Stimulated activated naive CD8-positive, alpha-beta T cell treated with anti-CD3 and anti-CD28 coated beads, Interleukin-15, Interleukin-2, amounts not matched to agents 100 ng/mL and 50 ng/mL, for 24 hours (primary cell): ENCODE measurements around the gene SYT6.

Experiments used
- H3K27ac Mint-ChIP-seq: one replicate; pipeline ENCODE4 v1.8.0; 2021; ENCODE audit warnings: mild to moderate bottlenecking, mixed read lengths
- H3K27me3 Mint-ChIP-seq: one replicate; pipeline ENCODE4 v1.8.0; 2021; ENCODE audit warnings: mixed read lengths
- H3K36me3 Mint-ChIP-seq: one replicate; pipeline ENCODE4 v1.8.0; 2021; ENCODE audit warnings: low read depth, mixed read lengths
- H3K4me1 Mint-ChIP-seq: one replicate; pipeline ENCODE4 v1.8.0; 2021; ENCODE audit warnings: low read depth, mixed read lengths
- H3K4me3 Mint-ChIP-seq: one replicate; pipeline ENCODE4 v1.8.0; 2021; ENCODE audit warnings: mild to moderate bottlenecking, mixed read lengths
- H3K9me3 Mint-ChIP-seq: one replicate; pipeline ENCODE4 v1.8.0; 2021; ENCODE audit warnings: mixed read lengths

SYT6 gene

DNA sequence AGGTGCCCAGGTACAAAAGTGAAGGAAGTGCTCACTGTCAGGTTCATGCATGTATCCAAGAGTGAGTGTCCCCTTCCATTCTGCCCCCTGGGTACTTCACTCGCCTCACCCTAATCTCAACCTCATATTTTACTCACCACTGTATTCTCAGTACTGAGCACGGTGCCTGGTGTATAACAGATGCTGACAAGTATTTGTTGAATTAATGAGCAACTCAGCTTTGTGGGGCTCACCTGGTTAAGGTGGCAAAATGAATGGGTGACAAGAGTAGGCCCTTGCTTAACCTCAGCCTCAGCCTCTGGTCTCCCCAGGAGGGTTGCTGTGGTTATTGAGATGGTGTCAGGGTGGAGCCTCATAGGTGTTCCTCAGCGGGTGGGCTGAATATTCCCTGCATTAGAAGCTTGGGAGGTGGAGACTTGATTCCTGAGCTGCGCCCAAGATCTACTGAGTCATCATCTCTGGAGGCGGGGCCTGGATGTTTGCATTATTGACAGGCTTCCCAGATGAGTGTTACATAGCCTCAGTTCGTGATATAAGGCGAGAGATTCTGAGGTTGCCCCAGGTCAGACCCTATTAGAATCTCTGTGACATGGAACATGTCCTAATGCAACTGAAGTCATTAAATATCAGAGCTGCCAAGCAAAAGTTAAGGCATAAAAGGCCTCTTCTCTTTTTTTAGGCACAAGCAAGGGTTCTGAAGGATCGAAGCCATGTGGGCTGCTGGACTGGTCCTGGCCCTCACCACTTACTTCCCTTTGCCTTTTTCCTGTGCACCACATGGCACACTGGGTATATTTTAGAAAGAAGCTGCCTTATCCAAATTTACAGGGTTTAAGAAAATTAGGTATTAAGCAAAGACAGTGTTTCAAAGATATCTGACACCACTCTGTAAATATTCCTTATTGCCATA lies 39.2 kb downstream of the SYT6 start:
- Mint-ChIP-seq H3K27ac (peak overlapping the region; percentile 3), H3K4me3 (no peak overlapping the region), H3K9me3 (no peaks in the 10 kb centered on the region), H3K4me1 (peaks cover 11% of the 10 kb centered on the region), H3K27me3 (no peaks in the 10 kb centered on the region), H3K36me3 (no peaks in the 10 kb centered on the region)

DNA sequence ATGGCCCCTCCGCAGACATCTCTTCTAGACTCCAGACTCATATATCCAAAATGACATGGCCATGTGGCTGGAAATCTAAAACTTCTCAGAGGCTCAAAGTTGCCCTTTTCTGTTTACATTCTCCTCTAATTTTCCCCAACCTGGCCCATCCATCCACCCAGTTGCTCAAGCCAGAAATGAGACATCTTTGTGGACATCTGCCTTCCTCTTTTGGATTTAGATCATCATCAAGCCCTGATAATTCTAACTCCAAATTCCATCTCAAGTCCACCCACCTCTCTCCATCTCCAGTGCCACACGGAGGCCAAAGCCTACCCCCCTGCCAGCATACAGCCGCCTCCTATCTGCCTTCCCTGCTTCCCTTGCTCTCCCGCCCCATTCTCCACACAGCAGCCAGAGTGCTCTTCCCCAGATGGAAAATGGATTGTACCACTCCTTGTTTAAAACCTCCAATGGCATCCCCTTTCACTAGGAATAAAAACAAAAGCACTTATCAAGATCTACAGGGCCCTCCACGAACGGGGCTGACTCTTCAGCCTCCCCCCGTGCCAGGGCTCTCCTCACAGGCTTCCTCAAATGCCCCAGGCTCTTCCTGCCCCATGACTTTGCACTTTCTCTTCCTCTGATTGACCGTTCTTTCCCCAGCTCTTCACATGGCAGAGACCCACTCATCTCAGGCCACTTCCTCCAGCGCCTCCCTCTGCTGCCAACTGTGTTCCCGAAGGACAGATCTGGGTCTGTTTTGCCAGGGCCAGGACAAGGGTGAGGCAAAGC lies 40.1 kb downstream of the SYT6 start:
- Mint-ChIP-seq H3K4me1 (peaks cover 11% of the 10 kb centered on the region), H3K9me3 (no peaks in the 10 kb centered on the region), H3K4me3 (no peak overlapping the region), H3K36me3 (no peaks in the 10 kb centered on the region), H3K27ac (peak overlapping the region; percentile 3), H3K27me3 (no peaks in the 10 kb centered on the region)

DNA sequence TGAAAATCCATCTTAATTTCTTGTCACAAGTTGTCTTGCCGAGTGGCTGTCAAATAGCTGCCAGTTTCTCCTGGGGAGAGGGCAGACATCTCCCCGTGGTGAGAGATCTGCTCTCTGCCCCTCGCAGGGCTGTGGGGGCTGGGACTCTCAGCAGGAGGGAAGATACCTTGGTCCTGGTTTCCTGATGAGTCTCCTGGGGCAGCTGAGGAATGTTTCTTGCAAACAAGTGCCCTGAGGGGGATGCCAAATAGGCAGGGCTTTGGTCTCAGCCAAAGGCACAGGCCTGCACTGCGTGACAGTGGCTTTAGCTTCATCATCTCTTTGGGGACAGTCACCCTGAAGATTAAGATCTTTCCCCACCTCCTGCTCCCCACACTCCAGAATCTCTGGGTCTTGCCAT lies 40.9 kb downstream of the SYT6 start:
- Mint-ChIP-seq H3K4me1 (peaks cover 11% of the 10 kb centered on the region), H3K9me3 (no peaks in the 10 kb centered on the region), H3K36me3 (no peaks in the 10 kb centered on the region), H3K4me3 (no peak overlapping the region), H3K27me3 (no peaks in the 10 kb centered on the region), H3K27ac (no peak overlapping the region)

DNA sequence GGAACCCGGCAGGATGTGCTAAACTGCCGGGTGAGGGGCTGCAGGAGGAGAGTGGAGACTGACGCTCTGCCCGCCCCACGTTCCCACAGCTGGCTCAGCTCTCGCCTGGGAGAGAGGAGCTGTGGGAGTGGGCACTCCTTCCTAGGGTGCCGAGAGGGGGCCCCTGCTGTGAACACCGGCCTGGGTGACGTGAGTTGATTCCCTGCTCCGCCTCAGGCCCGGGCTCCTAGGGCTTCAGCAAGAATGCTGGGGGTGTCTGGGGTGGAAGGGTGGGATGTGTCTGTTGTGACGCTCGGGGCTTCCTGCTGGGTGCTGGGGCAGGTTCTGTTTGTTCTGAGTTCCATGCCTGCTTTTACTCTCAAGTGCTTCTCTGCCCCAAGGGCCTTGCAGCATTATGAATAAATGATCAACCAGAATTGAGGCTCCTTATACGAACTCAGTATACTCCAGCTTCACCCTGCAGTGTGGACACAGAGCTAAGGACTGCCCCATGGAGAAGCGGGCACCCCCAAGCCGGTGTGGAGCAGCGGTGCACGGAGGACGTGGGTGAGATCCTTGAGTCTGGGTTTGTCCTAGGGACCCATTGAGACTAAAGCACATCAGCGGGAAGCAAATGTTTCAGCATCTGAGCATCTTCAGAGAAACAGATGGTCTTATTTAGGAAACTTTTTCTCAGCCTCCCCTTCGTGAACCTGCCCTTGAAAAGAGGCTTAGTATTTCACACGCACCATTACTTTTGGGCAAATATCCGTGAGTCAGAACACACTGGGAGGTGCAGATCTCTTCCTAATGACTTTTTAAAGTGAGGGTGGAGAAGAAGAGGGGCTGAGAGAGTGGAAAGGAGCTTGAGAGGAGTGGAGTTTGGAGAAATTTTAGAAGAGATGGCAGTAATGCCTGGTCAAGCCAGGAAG lies 41.7 kb downstream of the SYT6 start:
- Mint-ChIP-seq H3K27me3 (no peaks in the 10 kb centered on the region), H3K4me1 (peaks cover 11% of the 10 kb centered on the region), H3K27ac (no peak overlapping the region), H3K36me3 (no peaks in the 10 kb centered on the region), H3K9me3 (no peaks in the 10 kb centered on the region), H3K4me3 (no peak overlapping the region)

DNA sequence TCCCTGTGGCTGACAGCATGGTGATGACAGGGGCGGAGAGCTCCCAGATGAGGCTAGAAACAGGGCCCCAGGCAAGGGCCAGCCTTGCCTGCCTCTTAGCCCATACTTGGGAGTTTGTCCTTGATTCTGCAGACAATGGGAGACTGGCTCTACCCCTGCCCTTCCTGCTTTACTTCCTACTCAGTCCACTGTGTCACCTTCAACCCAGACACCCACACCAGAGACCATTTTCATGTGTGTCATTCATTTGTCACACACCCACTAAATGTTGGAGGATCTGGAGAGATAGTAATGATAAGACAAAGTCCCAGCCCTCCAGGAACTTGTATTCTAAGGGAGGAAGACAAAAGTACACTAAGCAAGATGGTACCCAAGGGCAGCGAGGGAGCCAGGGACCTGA lies 43.7 kb downstream of the SYT6 start:
- no peak overlapping the region for H3K27ac Mint-ChIP-seq
- H3K4me3 Mint-ChIP-seq, result no peak overlapping the region
- H3K9me3 Mint-ChIP-seq, result no peaks in the 10 kb centered on the region
- H3K4me1 Mint-ChIP-seq, result peaks cover 11% of the 10 kb centered on the region
- H3K36me3 Mint-ChIP-seq, result no peaks in the 10 kb centered on the region
- H3K27me3 Mint-ChIP-seq, result no peaks in the 10 kb centered on the region

DNA sequence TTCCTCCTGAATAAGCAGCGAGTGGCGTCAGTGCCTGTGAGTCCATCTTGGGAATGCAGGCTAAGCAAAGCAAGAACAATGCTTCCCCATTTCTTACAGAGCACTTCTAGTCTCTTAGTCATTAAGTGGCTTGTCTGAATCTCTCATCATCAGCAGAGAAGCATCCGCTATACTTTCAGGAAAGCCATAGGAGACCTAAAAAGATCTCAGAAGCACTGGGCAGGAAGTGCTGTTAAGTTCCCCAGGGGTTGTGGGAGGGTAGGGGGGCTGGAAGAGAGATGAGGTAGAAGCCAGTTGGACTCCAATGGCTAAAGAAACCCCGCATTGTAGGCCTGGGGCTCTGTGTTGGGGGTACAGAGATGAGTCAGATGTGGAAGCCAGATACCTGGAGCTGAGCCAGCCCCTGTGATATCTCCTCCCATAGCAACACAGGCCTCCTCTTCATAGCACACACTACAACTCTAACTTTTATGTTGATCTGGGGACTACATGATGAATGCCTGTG lies 44.9 kb downstream of the SYT6 start:
- Mint-ChIP-seq H3K36me3 (no peaks in the 10 kb centered on the region), H3K4me1 (peaks cover 8% of the 10 kb centered on the region), H3K4me3 (no peak overlapping the region), H3K9me3 (no peaks in the 10 kb centered on the region), H3K27me3 (no peaks in the 10 kb centered on the region), H3K27ac (no peak overlapping the region)

DNA sequence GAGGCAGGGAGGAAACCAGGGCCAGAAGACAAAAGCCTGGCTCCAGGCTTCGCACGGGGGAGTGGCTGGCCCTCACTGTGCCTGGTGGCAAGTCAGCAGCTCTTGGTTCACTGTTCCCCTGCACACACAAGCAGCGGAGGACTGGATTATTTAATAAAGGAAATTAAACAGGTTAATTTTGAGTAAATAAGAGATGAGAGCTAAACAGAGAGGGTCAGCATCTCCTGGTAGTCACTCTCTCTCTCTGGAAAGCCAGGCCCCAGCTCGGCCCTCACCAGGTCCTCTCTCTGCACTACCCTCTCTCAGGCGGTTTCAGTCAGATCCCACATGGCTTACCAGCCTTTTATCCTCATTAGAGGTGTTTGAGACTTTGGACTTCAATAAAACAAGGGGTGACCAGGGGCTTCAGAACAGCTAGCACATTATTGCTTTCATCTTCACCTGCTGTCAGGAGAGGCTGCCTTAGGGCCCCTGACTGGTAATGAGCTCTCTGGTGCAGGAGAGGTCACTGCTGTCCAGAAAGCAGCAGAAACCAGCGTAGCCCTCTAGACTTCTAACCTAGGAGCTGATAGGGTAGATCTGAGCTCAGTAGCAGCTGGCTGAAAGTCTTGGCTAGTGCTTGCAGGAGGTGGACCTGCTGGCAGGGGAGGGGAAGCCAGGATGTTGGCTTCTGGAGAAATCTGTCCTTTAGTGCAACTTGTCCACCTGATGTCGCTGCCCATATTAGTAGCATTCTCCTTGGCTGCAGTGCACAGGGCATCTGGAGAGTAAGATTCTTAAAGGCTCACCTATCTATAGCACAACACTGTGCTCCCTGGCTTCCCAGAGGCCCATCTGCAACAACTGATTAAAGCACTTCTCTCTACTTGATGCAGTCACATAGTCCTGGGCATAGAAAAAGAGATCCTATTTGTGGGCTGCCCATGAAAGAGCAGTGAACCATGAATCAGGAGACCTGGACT lies 45.9 kb downstream of the SYT6 start:
- Mint-ChIP-seq H3K36me3 (no peaks in the 10 kb centered on the region), H3K27ac (no peak overlapping the region), H3K4me1 (no peaks in the 10 kb centered on the region), H3K4me3 (no peak overlapping the region), H3K9me3 (no peaks in the 10 kb centered on the region), H3K27me3 (no peaks in the 10 kb centered on the region)

DNA sequence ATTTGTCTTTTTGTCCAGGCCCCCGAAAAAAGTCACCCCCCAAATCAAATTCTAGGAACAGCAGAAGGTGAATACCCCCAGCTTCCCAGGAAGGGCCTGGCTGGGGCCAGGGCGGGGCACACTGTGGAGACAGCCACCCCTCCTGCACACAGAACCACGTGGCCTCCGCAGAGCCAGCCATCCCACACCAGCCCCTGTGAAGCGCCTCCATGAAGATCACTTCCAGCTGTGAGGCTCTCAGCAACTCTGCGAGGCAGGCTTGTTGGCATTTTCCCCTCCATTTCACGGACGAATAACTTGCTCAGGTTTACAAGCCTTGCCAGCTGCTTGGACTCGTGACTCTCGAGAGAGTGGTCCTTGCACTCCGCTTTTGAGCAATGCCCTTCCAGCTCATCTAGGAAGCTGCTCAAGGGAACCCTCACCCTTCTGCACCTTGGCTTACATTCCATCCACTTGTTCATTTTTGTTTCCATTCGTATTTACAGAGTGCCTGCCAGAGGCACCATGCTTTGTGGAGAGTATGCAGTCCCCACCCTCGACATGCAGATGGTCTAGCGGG lies 48.2 kb downstream of the SYT6 start:
- H3K9me3 Mint-ChIP-seq, result no peaks in the 10 kb centered on the region
- no peak overlapping the region for H3K4me3 Mint-ChIP-seq
- no peaks in the 10 kb centered on the region for H3K36me3 Mint-ChIP-seq
- no peaks in the 10 kb centered on the region for H3K4me1 Mint-ChIP-seq
- H3K27ac Mint-ChIP-seq, result no peak overlapping the region
- H3K27me3 Mint-ChIP-seq, result peaks cover 8% of the 10 kb centered on the region

DNA sequence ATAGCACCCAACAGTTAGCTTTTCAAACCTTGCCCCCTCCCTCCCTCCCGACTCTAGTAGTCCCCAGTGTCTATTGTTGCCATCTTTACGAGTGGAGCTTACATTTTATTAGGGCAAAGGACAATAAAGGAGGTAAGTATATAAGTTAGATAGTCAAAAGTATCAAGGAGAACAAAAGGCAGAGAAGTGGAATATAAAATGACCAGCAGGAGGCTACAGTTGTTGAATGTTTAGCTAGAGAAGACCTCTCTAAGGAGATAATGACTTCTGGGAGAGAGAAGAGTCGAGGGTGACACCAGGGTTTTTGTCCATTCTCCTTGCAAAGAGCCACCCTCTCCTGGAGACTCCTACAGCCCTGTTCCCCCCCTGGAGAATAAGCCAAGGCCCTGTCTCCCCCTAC lies 48.7 kb downstream of the SYT6 start:
- no peaks in the 10 kb centered on the region for H3K4me1 Mint-ChIP-seq
- H3K9me3 Mint-ChIP-seq, result no peaks in the 10 kb centered on the region
- no peak overlapping the region for H3K27ac Mint-ChIP-seq
- no peaks in the 10 kb centered on the region for H3K36me3 Mint-ChIP-seq
- H3K27me3 Mint-ChIP-seq, result peaks cover 8% of the 10 kb centered on the region
- no peak overlapping the region for H3K4me3 Mint-ChIP-seq

DNA sequence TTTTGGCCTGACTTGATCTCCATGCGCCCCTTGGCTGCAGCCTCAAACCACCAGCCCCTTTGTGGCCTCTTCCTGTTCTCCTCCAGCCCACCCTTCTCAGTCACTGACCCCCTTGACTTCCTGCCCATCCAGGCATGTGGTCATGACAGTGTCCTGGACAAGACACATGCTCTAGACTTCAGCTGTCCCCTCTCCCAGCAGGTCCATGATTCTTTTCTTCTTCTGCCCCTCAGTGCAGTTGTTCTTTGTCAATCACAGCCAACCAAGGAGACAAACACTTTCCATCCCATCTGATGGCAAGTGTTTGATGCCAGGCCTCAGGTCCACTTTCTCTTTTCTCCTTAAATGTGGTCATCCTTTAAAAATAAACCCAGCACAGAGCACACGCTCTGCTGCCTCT lies 49.7 kb downstream of the SYT6 start:
- Mint-ChIP-seq H3K27me3 (peaks cover 8% of the 10 kb centered on the region), H3K9me3 (no peaks in the 10 kb centered on the region), H3K4me3 (no peak overlapping the region)

DNA sequence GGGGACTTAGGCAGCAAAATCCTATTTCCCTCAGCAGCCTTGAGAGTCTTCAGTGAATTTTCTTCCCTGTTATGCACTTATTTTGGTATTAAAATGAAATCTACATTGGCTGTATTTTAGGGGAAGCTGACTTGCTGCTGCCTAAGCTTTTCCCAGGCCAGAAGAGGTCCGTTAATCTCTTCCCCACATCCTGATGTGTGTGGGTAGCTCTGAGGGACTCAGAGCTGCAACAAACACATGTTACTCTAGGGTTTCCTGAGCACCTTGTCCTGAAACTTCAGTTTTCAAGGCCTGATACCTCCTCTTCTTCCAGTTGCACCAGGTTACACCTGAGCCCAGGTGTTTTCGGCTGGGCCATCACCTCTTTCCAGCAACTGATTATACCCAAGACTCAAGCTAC lies 51.5 kb downstream of the SYT6 start:
- H3K36me3 Mint-ChIP-seq, result no peaks in the 10 kb centered on the region
- H3K9me3 Mint-ChIP-seq, result no peaks in the 10 kb centered on the region
- H3K27me3 Mint-ChIP-seq, result peaks cover 8% of the 10 kb centered on the region
- H3K4me3 Mint-ChIP-seq, result no peak overlapping the region
- no peaks in the 10 kb centered on the region for H3K4me1 Mint-ChIP-seq
- H3K27ac Mint-ChIP-seq, result no peak overlapping the region

More for the DNA sequence above, 49.7 kb downstream of the SYT6 start:
- no peaks in the 10 kb centered on the region for H3K36me3 Mint-ChIP-seq
- H3K27ac Mint-ChIP-seq, result no peak overlapping the region
- no peaks in the 10 kb centered on the region for H3K4me1 Mint-ChIP-seq

DNA sequence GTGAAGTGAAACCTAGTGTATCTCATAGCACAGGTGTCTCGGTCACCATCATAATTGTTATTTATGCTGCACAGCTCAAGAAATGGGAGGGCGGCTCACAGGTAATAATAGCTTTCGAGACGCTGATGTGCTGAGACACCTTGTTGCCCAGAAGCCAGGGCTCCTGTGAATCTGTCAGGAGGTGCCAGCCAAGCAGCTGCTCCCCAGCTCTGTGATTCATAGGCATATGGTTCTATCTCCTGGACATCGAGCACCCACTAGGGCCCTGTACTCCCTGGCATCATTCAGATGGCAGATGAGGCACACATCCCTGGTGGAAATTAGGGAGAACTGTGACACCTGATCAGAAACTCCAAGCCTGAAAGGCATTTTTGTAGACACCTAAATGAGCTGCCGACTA lies 53.5 kb downstream of the SYT6 start:
- no peak overlapping the region for H3K4me3 Mint-ChIP-seq
- peaks cover 8% of the 10 kb centered on the region for H3K27me3 Mint-ChIP-seq
- H3K9me3 Mint-ChIP-seq, result no peaks in the 10 kb centered on the region
- H3K4me1 Mint-ChIP-seq, result no peaks in the 10 kb centered on the region
- no peaks in the 10 kb centered on the region for H3K36me3 Mint-ChIP-seq
- H3K27ac Mint-ChIP-seq, result no peak overlapping the region

DNA sequence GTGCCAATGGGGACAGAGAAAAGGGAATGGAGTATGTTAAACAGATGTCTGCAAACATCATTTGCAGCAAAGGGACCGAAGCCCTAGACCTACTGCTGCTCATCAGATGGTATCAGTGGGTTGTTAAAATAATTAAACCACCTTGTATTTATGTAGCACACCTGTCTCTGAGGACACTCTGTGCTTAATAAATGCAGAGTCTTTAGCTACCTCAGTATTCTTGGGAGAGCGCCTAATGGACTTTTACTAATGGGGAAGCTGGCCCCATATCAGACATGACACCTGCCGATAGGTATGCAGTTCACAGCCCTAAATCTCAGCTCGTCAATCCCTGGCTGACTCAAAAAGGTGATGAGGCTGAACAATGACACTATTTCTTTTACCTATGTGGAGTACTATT lies 54.4 kb downstream of the SYT6 start:
- no peak overlapping the region for H3K27ac Mint-ChIP-seq
- no peaks in the 10 kb centered on the region for H3K9me3 Mint-ChIP-seq

More for the DNA sequence above, 54.4 kb downstream of the SYT6 start:
- Mint-ChIP-seq H3K36me3 (no peaks in the 10 kb centered on the region), H3K27me3 (peaks cover 8% of the 10 kb centered on the region), H3K4me1 (no peaks in the 10 kb centered on the region), H3K4me3 (no peak overlapping the region)
